ENCODE data around the gene SLC6A7.

The SLC6A7 gene

GRCh38 chr5:150239794-150240122, 49.9 kb downstream of the SLC6A7 start:
- Histone ChIP-seq H3K4me3 (ENCODE audit: low read depth, low read length) (no peak overlapping the region), H3K4me1 (no peaks in the 10 kb centered on the region), H3K9me3 (ENCODE audit: control insufficient read depth, low read length) (no peaks in the 10 kb centered on the region), H3K27ac (no peak overlapping the region), H3K4me2 (ENCODE audit: low read length) (no peak overlapping the region), H3K36me3 (ENCODE audit: control insufficient read depth, insufficient read depth, low read length) (no peaks in the 10 kb centered on the region), H3K9ac (no peak overlapping the region), H2AFZ (no peak overlapping the region), H3K79me2 (no peaks in the 10 kb centered on the region), H3K27me3 (ENCODE audit: control insufficient read depth, insufficient read depth, low read length) (no peaks in the 10 kb centered on the region)
- no peak for TF ChIP-seq CTCF (IDR thresholded peaks at IDR 0.05)

- Histone ChIP-seq H3K79me2 (no peaks in the 10 kb centered on the region), H2AFZ (no peak overlapping the region), H3K4me1 (no peaks in the 10 kb centered on the region), H3K4me2 (ENCODE audit: low read length) (no peak overlapping the region), H3K27ac (no peak overlapping the region), H3K9ac (no peak overlapping the region), H3K9me3 (ENCODE audit: control insufficient read depth, low read length) (no peaks in the 10 kb centered on the region), H3K4me3 (ENCODE audit: low read depth, low read length) (no peak overlapping the region), H3K27me3 (ENCODE audit: control insufficient read depth, insufficient read depth, low read length) (no peaks in the 10 kb centered on the region), H3K36me3 (ENCODE audit: control insufficient read depth, insufficient read depth, low read length) (no peaks in the 10 kb centered on the region)
- no peak for TF ChIP-seq CTCF (IDR thresholded peaks at IDR 0.05)
These were observed 51.7 kb downstream of the SLC6A7 start for GRCh38 chr5:150241298-150242160.

GRCh38 chr5:150242251-150242894, 52.5 kb downstream of the SLC6A7 start:
- Histone ChIP-seq H3K27me3 (ENCODE audit: control insufficient read depth, insufficient read depth, low read length) (no peaks in the 10 kb centered on the region), H3K9ac (no peak overlapping the region), H3K27ac (no peak overlapping the region)

GRCh38 chr5:150243590-150243989, 53.7 kb downstream of the SLC6A7 start:
- Histone ChIP-seq H3K4me1 (no peaks in the 10 kb centered on the region), H3K4me2 (ENCODE audit: low read length) (no peak overlapping the region), H3K79me2 (no peaks in the 10 kb centered on the region), H3K27me3 (ENCODE audit: control insufficient read depth, insufficient read depth, low read length) (no peaks in the 10 kb centered on the region), H3K27ac (no peak overlapping the region), H3K4me3 (ENCODE audit: low read depth, low read length) (no peak overlapping the region), H3K9ac (no peak overlapping the region), H2AFZ (no peak overlapping the region), H3K36me3 (ENCODE audit: control insufficient read depth, insufficient read depth, low read length) (no peaks in the 10 kb centered on the region), H3K9me3 (ENCODE audit: control insufficient read depth, low read length) (no peaks in the 10 kb centered on the region)
- TF ChIP-seq CTCF (IDR thresholded peaks at IDR 0.05) = no peak

More at GRCh38 chr5:150242251-150242894, 52.5 kb downstream of the SLC6A7 start:
- Histone ChIP-seq H3K4me2 (ENCODE audit: low read length) (no peak overlapping the region), H3K36me3 (ENCODE audit: control insufficient read depth, insufficient read depth, low read length) (no peaks in the 10 kb centered on the region), H3K79me2 (no peaks in the 10 kb centered on the region), H3K9me3 (ENCODE audit: control insufficient read depth, low read length) (no peaks in the 10 kb centered on the region), H3K4me1 (no peaks in the 10 kb centered on the region), H3K4me3 (ENCODE audit: low read depth, low read length) (no peak overlapping the region), H2AFZ (no peak overlapping the region)
- TF ChIP-seq CTCF (IDR thresholded peaks at IDR 0.05) = no peak

All from parathyroid adenoma (tissue), 2 donors.